GM19463 (cell line): ENCODE data around the gene SLC4A5.
A peak's percentile ranks its signal among the peaks of the same experiment; 100 is the strongest.
"Not testable (repeated sequence)": the region's sequence is repeated elsewhere in the genome, so short reads cannot be mapped to it uniquely, and the experiment has no call there.

Experiments
- ATAC-seq: cut with Tn5 transposase; IDR thresholded peaks from one replicate; pipeline ENCODE4 v1.9.1; 2021; ENCODE audit warnings: mild to moderate bottlenecking, moderate library complexity; ENCODE audit not compliant: unreplicated experiment

The SLC4A5 gene

GRCh38 chr2:74368499-74368898 is 25.3 kb upstream of the SLC4A5 start:
- no peak for ATAC-seq

- ATAC-seq = no peak
Measured at GRCh38 chr2:74367789-74368188, 24.6 kb upstream of the SLC4A5 start.

GRCh38 chr2:74366036-74366435 is 22.8 kb upstream of the SLC4A5 start:
- no peak for ATAC-seq

- no peak for ATAC-seq
Measured at GRCh38 chr2:74364533-74365505, 21.6 kb upstream of the SLC4A5 start.

GRCh38 chr2:74361327-74361726 is 18.1 kb upstream of the SLC4A5 start:
- ATAC-seq = no peak

GRCh38 chr2:74357627-74358026 is 14.4 kb upstream of the SLC4A5 start:
- ATAC-seq = no peak

- no peak for ATAC-seq
Measured at GRCh38 chr2:74349889-74350288, 6.7 kb upstream of the SLC4A5 start.

- no peak for ATAC-seq
Measured at GRCh38 chr2:74347742-74348141, 4.5 kb upstream of the SLC4A5 start.

- ATAC-seq = no peak
Measured at GRCh38 chr2:74347303-74347702, 4.1 kb upstream of the SLC4A5 start.

GRCh38 chr2:74345272-74345943 is 2.2 kb upstream of the SLC4A5 start:
- no peak for ATAC-seq

- ATAC-seq = not testable (repeated sequence)
Measured at GRCh38 chr2:74336227-74336626, 7.0 kb downstream of the SLC4A5 start.

- peak; percentile 45 for ATAC-seq
Measured at GRCh38 chr2:74334931-74335333, 8.3 kb downstream of the SLC4A5 start.

GRCh38 chr2:74333896-74334586 is 9.2 kb downstream of the SLC4A5 start:
- no peak for ATAC-seq

GRCh38 chr2:74333175-74333574 is 10.0 kb downstream of the SLC4A5 start:
- no peak for ATAC-seq

GRCh38 chr2:74332550-74333174 is 10.6 kb downstream of the SLC4A5 start:
- ATAC-seq = no peak

- no peak for ATAC-seq
Measured at GRCh38 chr2:74328573-74328972, 14.6 kb downstream of the SLC4A5 start.

GRCh38 chr2:74328074-74328473 is 15.1 kb downstream of the SLC4A5 start:
- ATAC-seq = no peak

- no peak for ATAC-seq
Measured at GRCh38 chr2:74327627-74328026, 15.6 kb downstream of the SLC4A5 start.

GRCh38 chr2:74327199-74327598 is 16.0 kb downstream of the SLC4A5 start:
- ATAC-seq = no peak

- no peak for ATAC-seq
Measured at GRCh38 chr2:74325815-74326214, 17.4 kb downstream of the SLC4A5 start.

- ATAC-seq = no peak
Measured at GRCh38 chr2:74321737-74322136, 21.5 kb downstream of the SLC4A5 start.
